CD4-positive, alpha-beta T cell treated with Interferon gamma for 1 hour (primary cell): ENCODE results near the gene EGFL7.
A peak's percentile ranks its signal among the peaks of the same experiment; 100 is the strongest.

Experiments used
- DNase-seq: peaks from one replicate; pipeline ENCODE4 v3.0.0-alpha.2; 2020

The EGFL7 gene

GRCh38 chr9:136688274-136689107, 25.8 kb downstream of the EGFL7 start:
- no peak for DNase-seq

DNA sequence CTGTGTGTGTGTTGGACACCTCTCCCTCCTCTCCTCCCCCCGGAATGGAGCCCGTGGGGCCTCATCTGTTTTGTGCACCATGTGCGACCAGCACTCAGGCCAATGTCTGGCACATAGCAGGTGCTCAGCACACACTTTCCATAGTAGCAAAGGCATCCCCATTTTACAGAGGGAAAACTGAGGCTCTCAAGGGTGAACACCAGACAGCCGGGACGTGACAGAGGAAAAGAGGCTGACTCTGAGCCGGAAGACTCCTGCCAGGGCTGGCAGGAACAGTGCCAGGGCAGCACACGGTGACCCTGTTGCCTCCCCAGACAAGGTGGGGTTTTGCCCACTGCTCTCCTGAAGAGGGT, 26.4 kb downstream of the EGFL7 start:
- DNase-seq = no peak

DNA sequence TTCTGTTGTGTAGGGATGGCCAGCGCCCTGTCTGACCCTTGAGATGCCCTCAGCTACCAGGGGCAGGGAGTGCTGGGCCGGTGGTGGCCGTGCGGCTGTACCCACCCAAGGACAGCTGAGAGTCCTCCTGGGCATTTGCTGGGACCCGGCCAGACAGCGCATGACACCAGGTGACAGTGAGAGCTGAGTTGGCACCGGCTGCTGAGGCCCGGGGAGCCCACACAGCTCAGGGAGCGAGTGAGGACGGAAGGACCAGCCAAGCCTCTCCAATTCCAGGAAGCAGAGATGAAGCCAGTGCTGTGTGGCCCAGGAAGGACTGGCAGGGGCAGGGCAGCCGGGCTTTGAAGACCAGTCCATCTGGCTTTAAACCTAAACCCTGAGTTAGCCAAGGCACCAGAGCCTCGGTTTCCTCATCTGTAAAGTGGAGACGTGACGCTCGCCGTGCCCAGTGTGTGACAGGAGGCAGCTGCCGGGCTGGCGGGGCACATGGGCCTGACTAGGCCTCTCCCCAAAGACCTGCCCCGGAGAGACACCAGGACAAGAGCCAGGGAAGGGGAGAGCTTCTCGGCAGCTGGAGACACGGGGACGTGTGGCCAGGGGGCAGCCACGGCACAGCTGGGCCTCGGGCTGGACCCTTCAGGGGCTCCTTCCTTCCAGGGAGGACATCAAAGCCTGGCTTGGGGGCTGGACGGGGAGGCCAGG, 27.5 kb downstream of the EGFL7 start:
- DNase-seq = no peak

DNA sequence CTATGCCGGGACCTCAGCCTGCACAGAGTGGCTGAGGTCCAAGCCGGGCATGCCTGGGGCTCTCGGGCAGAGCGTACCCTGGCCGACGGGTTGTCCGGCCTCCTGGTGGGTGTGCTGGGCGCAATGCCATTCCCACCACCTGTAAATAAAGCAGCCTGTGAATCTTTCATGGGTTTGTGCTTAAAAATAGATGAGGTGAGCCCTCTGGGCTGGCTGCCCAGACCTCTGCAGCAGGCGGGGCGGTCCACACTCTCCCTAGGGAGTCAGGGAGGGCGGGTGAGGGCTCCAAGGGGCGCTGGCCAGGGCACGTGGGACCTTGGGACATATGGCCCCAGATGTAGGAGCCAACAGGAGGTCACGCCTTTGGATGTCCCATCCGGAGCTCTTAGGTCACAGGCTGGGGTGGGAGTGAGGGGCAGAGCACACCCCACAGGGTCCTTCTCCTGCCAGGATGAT, 28.1 kb downstream of the EGFL7 start:
- no peak for DNase-seq

GRCh38 chr9:136691316-136692184, 28.8 kb downstream of the EGFL7 start:
- no peak for DNase-seq

DNA sequence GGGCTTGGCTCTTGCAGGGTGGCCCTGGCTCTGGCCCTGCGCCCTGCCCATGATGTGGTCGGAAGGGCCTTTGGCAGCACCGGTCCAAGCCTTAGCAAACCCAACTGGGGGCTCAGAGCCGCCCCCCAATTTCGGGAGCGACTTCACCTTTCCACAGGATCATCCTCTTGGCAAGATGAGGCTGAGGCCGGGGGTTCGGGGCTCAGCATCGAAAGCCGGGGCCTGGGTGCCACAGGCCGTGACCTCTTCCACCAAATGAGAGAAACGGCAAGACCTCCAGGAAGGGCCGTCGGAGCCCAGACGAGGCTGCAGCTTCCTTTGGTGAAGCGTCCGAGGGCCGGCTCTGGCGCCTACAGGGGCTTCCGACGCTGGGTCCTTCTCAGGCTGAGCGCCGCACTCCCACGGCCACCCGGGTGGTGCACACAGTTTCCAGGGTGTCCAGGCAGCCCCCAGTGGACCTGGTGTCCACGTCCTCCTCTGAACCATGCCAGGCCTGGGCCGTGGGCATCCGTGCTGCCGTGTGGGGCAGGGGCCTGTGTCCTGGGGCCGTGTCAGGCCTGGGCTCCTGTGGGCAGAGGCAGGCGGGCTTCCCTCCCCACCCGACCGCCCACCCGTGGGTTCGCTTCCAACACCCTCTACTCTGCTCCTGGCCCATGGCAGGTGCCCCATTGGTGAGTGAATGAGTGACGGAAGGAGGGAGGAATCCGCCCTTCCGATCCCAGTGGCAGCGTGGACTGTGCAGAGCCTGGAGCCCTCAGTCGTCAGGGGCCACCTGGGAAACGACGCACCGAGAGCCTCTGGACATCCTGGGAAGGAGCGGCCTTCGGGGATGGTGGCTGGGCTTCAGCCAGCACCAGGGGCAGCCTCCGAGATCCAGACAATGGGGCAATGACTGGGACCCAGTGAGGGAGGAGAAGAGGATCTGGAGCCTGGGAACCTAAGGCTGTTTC, 29.7 kb downstream of the EGFL7 start:
- DNase-seq = no peak

- DNase-seq = no peak
Observed at GRCh38 chr9:136693135-136693489, 30.4 kb downstream of the EGFL7 start.

GRCh38 chr9:136693490-136694162, 30.9 kb downstream of the EGFL7 start:
- no peak for DNase-seq

GRCh38 chr9:136694163-136694871, 31.6 kb downstream of the EGFL7 start:
- no peak for DNase-seq

DNA sequence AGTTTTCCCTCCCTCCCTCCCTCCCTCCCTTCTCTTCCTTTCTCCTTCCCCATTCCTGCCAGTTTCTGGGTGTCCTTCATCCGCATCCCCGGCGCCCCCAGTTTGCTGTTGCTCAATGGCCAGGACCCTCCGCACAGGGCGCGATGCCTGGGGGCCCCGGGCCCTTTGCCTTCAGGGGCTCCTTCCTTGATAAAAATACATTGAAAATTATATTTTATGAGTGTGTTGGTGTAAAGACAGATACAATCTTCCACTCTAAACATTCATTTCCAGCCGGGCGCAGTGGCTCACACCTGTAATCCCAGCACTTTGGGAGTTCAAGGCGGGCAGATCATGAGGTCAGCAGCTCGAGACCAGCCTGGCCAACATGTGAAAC, 32.1 kb downstream of the EGFL7 start:
- DNase-seq = no peak

- DNase-seq = no peak
Observed at GRCh38 chr9:136695435-136695895, 32.7 kb downstream of the EGFL7 start.

GRCh38 chr9:136695955-136696354, 33.2 kb downstream of the EGFL7 start:
- DNase-seq = no peak

DNA sequence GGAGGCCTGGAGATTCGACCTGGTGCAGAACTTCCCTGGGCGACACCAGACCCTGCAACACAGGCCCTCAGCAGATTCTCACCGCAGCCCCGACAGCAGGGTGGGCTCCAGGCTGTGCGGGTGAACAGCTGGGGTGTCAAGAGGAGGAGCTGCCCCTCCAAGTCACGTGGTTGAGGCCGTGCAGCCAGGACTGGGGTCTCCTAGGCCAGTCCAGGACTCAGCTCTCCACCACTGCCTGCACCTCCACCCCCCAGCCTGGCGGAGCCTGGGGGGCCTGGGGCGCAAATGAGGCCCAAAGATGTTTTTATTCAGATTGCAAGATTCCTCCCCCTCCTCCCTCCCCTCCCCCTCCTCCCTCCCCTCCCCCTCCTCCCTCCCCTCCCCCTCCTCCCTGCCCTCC, 33.8 kb downstream of the EGFL7 start:
- no peak for DNase-seq

DNA sequence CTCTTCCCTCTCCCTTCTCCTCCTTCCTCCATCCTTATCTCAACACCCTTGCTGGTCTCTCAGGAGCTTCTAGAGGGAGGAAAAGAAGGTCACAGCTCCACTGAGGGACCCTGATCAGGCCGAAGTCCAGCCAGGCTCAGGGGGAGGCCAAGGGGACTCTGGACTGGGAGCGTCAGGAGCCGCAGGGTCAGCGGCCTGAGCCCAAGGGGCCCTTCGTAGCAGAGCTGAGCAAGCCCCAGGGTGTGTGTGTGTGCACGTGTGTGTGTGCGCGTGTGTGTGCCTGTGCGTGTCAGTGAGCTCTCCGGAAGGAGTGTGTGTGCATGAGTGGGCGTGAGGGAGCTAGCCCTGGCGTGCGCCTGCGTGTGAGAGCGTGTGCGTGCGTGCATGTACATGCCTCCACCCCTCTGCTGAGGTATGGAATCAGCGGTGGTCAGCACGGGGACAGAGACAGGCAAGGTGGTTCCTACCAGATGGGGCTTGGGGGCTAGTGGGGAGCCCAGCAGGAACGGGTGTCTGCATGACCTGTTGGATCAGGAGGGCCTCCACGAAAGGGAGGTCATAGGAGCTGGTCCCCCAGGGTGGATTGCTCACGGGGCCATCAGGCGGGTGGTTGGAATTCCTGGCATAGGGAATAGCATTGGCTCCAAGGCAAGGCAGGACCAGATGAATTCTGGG, 34.6 kb downstream of the EGFL7 start:
- DNase-seq = no peak

DNA sequence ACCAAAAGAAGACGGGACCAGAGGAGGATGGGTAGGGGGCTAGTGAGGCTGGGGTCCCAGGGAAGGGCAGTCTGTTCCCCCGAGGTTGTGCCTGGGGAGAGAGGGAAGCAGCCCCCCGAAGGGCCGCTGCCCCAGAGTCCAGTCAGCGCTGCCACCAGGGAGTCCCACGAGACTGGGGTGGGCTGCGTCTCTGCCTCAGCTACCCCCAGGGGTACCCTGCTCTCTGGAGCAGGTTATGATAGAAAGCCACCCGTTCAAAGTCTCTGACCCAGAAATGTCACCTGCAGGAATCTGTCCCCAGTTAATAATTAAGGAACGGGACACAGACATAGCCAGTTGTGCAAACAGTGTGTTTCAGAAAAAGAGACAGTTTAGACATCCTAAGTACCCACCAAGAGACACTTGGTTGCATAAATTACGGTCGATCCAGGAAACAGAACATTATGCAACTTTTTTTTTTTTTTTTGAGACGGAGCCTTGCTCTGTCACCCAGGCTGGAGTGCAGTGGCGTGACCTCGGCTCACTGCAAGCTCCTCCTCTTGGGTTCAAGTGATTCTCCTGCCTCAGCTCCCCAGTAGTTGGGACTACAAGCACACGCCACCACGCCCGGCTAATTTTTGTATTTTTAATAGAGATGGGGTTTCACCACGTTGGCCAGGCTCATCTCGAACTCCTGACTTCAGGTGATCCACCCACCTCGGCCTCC, 35.3 kb downstream of the EGFL7 start:
- peak; percentile 35 for DNase-seq

- DNase-seq = no peak
Observed at GRCh38 chr9:136698635-136699246, 36.0 kb downstream of the EGFL7 start.

GRCh38 chr9:136700304-136700703, 37.6 kb downstream of the EGFL7 start:
- no peak for DNase-seq

DNA sequence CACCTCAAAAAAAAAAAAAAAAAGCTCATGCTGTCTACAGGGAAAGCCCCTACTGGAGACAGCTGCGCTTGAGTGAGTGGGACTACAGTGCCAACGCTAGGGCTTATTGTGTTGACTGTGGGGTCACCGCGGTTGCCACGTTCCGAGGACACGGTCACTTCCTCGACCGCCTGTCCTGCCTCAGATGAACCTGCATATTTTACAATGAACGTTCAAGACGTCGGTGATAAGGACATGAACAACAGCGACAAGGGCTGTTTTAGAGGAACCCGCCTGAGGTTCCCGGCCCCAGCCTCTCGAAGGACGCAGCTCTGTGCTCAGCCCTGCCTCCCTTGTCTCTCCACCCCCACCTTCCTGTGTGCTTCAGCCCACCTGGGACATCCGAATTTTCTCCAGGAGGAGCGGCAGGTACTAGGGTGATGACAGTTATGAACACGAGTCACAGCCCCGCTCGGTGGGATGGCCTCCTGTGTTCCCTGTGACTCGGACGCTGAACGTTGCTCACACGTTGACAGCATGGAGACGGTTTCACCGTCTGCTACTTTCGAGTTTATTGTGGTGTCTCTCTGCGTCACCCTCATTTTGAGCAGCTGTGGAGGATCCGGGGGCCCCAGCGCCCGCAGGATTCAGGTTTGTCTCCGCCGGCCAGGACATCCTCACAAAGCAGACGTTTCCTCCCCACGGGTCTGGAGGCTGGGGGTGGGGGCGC, 38.4 kb downstream of the EGFL7 start:
- DNase-seq = peak; percentile 72

DNA sequence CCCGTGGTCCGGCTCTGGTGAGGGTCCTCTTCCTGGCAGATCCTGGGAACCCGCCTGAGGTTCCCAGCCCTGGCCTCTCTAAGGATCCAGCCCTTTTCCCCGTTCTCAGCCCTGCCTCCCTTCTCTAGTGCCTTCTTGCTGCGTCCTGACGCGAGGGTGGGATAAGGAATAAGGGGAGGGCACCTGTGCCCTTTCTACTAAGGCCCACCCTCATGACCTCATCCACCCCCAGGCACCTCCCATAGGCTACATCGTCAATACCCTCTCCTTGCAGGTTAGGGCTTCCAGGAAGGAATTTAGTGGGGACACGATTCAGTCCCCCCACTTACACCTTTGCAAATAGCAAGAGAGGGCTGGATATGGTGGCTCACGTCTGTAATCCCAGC, 38.9 kb downstream of the EGFL7 start:
- no peak for DNase-seq
